ENCODE data around the gene ACTL6A.
A peak's percentile ranks its signal among the peaks of the same experiment; 100 is the strongest.

Gene ACTL6A

DNA sequence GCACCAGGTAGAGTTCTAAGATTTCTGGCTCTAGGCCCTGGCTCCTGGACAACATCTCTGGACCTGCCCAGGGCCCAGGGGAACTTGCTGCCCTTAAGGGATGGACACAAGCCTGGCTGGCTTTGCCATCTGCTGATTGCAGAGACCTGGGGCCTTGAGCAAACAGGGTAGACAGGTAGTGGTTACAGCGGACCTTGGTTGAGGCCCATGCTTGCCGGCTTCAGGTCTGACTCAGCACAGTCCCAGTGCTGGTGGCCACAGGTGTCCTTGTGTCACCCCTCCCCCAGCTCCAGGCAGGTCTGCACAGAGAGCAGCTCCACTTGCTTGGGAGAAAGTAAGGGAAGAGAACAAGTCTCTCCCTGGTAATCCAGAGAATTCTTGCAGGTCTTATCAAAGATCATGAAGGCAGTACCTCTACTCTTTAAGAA, 15.9 kb upstream of the ACTL6A start:
- no peak for DNase-seq (ENCODE audit: low spot score)
- in situ Hi-C loops (cut with MboI; ENCODE audit: low pct_unique_long_range_greater_than_20kb, low sequenced_read_pairs, unreplicated experiment): no loop called here
- TF ChIP-seq, protein P1, sequence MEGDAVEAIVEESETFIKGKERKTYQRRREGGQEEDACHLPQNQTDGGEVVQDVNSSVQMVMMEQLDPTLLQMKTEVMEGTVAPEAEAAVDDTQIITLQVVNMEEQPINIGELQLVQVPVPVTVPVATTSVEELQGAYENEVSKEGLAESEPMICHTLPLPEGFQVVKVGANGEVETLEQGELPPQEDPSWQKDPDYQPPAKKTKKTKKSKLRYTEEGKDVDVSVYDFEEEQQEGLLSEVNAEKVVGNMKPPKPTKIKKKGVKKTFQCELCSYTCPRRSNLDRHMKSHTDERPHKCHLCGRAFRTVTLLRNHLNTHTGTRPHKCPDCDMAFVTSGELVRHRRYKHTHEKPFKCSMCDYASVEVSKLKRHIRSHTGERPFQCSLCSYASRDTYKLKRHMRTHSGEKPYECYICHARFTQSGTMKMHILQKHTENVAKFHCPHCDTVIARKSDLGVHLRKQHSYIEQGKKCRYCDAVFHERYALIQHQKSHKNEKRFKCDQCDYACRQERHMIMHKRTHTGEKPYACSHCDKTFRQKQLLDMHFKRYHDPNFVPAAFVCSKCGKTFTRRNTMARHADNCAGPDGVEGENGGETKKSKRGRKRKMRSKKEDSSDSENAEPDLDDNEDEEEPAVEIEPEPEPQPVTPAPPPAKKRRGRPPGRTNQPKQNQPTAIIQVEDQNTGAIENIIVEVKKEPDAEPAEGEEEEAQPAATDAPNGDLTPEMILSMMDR (IDR thresholded peaks at IDR 0.05; ENCODE audit: extremely low read depth, insufficient read depth, missing control alignments): no peak

DNA sequence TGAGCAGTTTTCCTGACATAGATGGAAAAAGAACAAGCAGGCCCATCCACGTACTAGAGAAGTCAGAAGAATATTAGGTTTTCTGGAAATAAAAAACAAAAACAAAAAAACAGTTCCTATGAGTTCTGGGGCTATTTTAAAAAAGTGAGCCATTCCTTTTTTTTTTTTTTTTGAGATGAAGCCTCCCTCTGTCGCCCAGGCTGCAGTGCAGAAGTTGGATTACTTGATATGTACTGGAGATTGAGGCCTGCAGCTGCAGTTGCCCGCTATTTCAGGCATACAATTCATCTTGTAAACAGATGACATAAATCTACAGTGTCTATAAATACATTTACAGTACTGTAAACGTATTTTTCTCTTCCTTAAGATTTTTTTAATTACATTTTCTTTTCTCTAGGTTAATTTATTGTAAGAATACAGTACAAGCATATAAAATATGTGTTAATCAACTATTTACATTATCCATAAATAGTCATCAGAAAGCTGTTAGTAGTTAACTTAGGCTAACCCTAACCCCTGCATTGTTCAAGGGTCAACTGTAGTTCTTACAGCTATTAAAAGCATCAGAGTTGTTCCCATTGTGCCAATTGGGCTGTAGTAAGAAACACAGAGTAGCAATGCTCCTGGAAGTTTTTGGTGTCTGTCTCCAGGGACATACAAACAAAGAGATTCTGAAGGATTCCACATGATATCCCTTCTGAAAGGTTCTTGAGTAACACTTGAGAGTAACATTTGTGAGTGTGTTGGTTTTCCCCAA, 11.2 kb upstream of the ACTL6A start:
- TF ChIP-seq, protein P1 (IDR thresholded peaks at IDR 0.05; ENCODE audit: extremely low read depth, insufficient read depth, missing control alignments): no peak
- in situ Hi-C loops (cut with MboI; ENCODE audit: low pct_unique_long_range_greater_than_20kb, low sequenced_read_pairs, unreplicated experiment): loop anchor here (10.0 to 25.0 kb wide), 2 partner anchors 107 to 539 kb away; no protein-coding TSS in a partner anchor
- no peak for DNase-seq (ENCODE audit: low spot score)

DNA sequence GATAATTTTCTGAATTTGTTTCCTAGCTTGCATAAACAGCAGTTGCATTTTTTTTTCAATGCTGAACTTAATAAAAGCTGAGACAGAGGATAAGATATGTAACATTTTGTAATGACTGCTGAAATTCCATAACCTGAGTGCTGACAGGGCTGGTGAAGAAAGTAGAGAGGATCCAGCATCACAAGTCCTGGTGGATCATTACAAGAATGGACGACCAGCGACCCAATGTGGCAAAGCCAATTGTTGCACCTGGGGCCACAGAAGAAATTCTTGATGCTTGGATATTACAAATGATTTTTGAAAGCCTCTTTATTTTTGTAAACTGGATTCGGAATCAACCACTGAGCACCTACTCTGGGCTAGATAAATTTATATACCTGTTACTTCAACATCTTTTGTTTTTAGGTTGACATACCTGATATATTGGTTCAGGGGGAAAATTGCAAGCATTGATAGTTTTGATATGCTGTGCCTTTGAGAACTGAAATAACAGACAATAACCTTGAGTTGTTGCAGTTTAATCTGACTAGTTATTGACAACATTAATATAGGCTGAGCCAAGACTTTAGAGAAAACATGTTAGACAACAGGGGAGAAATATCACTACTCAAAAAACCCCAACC, 3.9 kb upstream of the ACTL6A start:
- TF ChIP-seq, protein P1 (IDR thresholded peaks at IDR 0.05; ENCODE audit: extremely low read depth, insufficient read depth, missing control alignments): peak; percentile 79
- in situ Hi-C loops (cut with MboI; ENCODE audit: low pct_unique_long_range_greater_than_20kb, low sequenced_read_pairs, unreplicated experiment): loop anchor here (10.0 to 25.0 kb wide), 2 partner anchors 114 to 547 kb away; no protein-coding TSS in a partner anchor
- peak; percentile 70 for DNase-seq (ENCODE audit: low spot score)

DNA sequence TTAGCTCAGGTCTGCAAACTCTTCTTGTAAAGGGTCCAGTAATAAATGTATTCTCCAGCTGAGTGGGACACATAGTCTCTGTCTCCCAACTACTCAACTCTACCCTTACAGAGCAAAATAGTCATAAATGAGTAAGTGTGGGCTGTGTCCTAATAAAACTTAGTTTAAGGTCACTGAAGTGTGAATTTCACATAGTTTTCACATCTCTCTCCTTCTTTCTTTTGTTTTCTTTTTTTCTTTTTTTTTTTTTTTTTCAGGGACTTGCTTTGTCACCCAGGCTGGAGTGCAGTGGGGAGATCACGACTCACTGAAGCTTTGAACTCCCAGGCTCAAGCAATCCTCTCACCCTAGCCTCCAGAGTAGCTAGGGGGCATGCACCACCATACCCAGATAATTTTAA, 1.9 kb upstream of the ACTL6A start:
- in situ Hi-C loops (cut with MboI; ENCODE audit: low pct_unique_long_range_greater_than_20kb, low sequenced_read_pairs, unreplicated experiment): loop anchor here (10.0 to 25.0 kb wide), 2 partner anchors 236 to 548 kb away; partner anchors contain the start of gene ZNF639
- TF ChIP-seq, protein P1 (IDR thresholded peaks at IDR 0.05; ENCODE audit: extremely low read depth, insufficient read depth, missing control alignments): no peak
- no peak for DNase-seq (ENCODE audit: low spot score)

DNA sequence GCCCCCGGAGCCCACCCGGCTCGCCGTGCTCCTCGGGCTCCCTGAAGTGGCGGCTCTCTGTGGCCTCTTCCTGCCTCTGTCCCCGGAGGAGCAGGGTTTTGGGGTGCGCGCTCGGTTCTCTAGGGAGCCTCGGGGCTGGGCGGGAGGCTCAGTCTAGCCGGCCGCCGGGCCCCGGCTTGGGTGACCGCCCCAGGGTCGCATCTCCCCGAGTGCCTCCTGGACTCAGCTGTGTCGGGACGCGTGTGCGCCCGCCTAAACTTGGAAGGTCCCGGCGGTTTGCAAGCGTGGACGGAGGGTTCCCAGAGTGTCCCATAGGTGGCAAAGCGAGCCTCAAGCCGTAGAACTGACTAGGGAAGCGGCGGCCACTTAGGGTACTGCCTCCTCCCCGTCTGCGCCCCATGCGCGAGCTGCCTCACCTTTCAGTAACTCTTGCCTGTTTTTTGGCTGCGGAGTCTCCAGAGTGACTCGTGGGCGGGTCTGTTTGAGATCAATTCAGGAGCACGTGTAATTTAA, 601 bp downstream of the ACTL6A start:
- in situ Hi-C loops (cut with MboI; ENCODE audit: low pct_unique_long_range_greater_than_20kb, low sequenced_read_pairs, unreplicated experiment): loop anchor here (10.0 to 25.0 kb wide), 2 partner anchors 239 to 551 kb away; partner anchors contain the start of gene ZNF639
- peak; percentile 65 for DNase-seq (ENCODE audit: low spot score)
- TF ChIP-seq, protein P1 (IDR thresholded peaks at IDR 0.05; ENCODE audit: extremely low read depth, insufficient read depth, missing control alignments): peak; percentile 20

DNA sequence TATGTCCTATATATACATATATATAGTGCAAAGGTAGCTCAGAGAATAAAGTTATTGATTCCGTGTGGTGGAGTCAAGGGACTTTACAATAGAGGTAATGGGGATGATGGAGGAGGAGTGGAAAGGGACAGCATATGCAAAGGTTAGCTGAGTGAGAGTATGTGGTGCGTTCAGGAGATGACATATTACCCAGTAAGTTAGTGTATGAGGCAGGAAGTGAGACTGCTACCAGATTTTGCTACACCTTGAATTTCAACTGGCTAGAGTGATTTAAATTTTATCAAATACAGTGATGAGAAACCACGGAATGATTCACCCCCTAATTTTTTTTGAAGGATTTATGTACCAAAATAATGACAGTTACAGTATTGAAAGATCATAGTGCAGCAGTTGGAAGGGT, 2.8 kb downstream of the ACTL6A start:
- DNase-seq (ENCODE audit: low spot score): peak; percentile 23
- TF ChIP-seq, protein P1 (IDR thresholded peaks at IDR 0.05; ENCODE audit: extremely low read depth, insufficient read depth, missing control alignments): no peak
- in situ Hi-C loops (cut with MboI; ENCODE audit: low pct_unique_long_range_greater_than_20kb, low sequenced_read_pairs, unreplicated experiment): loop anchor here (10.0 to 25.0 kb wide), 2 partner anchors 241 to 553 kb away; partner anchors contain the start of gene ZNF639
